ENCODE measurements around the gene ATP5PD.
"Not testable (repeated sequence)": the region's sequence is repeated elsewhere in the genome, so short reads cannot be mapped to it uniquely, and the experiment has no call there.

GRCh38 chr17:75071478-75072271 lies 24.9 kb upstream of the ATP5PD start:
- not testable (repeated sequence) for TF ChIP-seq EZH2 (IDR thresholded peaks at IDR 0.05; ENCODE audit: borderline replicate concordance, insufficient read depth, low read depth, low read length, poor library complexity, severe bottlenecking); CTCF (IDR thresholded peaks at IDR 0.05)

Data from B cell (primary cell).